Peyer's patch (tissue), 4 donors: ENCODE data around the gene OR6C75. TPM values are rescaled to one million over a fixed set of nuclear protein-coding genes. Genes with fewer than 3 reads are reported as not detected.

Experiments used
- DNase-seq, 3 donors: peaks; one replicate each; pipeline ENCODE4 v3.0.0-alpha.2; 2017 to 2019
- H3K27ac ChIP-seq, 4 donors: fragments of 200-600 bp; sonication (generic); one replicate each; pipeline ENCODE4 v1.5.1; 2016 to 2019
- H3K27me3 ChIP-seq, 2 donors: fragments of 200-600 bp; sonication (generic); one replicate each; pipeline ENCODE4 v1.5.1; 2019
- H3K36me3 ChIP-seq, 3 donors: fragments of 200-600 bp; sonication (generic); one replicate each; pipeline ENCODE4 v1.5.1; 2016 to 2019
- H3K4me1 ChIP-seq, 4 donors: fragments of 200-600 bp; sonication (generic); one replicate each; pipeline ENCODE4 v1.5.1; 2016 to 2019
- H3K4me3 ChIP-seq, 4 donors: fragments of 200-600 bp; sonication (generic); 1 replicate in 3 of 4; 2 replicates in 1 of 4; pipeline ENCODE4 v1.5.1; 2016 to 2019; ENCODE audit warnings: mild to moderate bottlenecking in 1 of 4
- H3K9me3 ChIP-seq, 4 donors: fragments of 200-600 bp; sonication (generic); one replicate each; pipeline ENCODE4 v1.5.1; 2016 to 2019; ENCODE audit warnings: mild to moderate bottlenecking in 1 of 4
- CTCF ChIP-seq, 6 experiments: fragments of 450-650 bp in 4 of 6; fragments of 200-600 bp in 2 of 6; sonication (generic) in 1 of 6; IDR thresholded peaks; one replicate each; pipeline ENCODE4 v1.5.1; 2017 to 2019; ENCODE audit warnings: antibody characterized with exemption in 6 of 6, mild to moderate bottlenecking in 3 of 6, moderate library complexity in 1 of 6
- POLR2A ChIP-seq, 2 donors: fragments of 450-650 bp; IDR thresholded peaks; one replicate each; pipeline ENCODE4 v1.5.1; 2017; ENCODE audit warnings: antibody characterized with exemption in 2 of 2, mild to moderate bottlenecking in 2 of 2, moderate library complexity in 2 of 2
- total RNA-seq, 4 donors: library from RNA; depleted of rRNA; stranded (reverse); fragments of >200 nt; gene quantifications; one replicate each; pipeline ENCODE4 v1.1.0, GENCODE V29; 2016

The OR6C75 gene
- total RNA-seq, 4 donors from 2014 or later: not detected

GRCh38 chr12:55365086-55365485 is 2.3 kb downstream of the OR6C75 start:
- Histone ChIP-seq H3K27ac (no peak overlapping the region), H3K4me3 (no peak overlapping the region)
- no peak for DNase-seq

DNA sequence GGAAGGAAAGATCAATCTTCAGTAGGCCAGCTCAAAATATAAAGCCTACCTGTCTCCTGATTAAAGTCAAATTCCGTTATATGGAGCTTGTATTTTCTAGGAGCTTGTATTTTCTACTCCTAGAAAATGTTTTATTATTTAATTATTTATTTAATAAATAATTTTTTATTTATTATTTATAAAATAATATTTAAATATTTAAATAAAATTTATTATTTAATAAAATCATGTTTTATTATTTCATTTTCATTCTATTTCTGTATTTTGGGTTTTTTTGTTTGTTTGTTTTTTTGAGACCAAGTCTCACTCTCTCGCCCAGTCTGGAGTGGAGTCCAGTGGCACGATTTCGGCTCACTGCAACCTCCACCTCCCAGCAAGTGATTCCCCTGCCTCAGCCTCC is 9.7 kb downstream of the OR6C75 start:
- no peak for DNase-seq
- Histone ChIP-seq H3K4me3 (no peak overlapping the region), H3K9me3 (no peaks in the 10 kb centered on the region), H3K27ac (no peak overlapping the region), H3K36me3 (no peaks in the 10 kb centered on the region), H3K27me3 (no peaks in the 10 kb centered on the region), H3K4me1 (no peaks in the 10 kb centered on the region)
- TF ChIP-seq CTCF (IDR thresholded peaks at IDR 0.05): no peak
- TF ChIP-seq POLR2A (IDR thresholded peaks at IDR 0.05): no peak

More at GRCh38 chr12:55365086-55365485, 2.3 kb downstream of the OR6C75 start:
- H3K27me3 ChIP-seq: no peaks in the 10 kb centered on the region
- TF ChIP-seq POLR2A (IDR thresholded peaks at IDR 0.05): no peak
- TF ChIP-seq CTCF (IDR thresholded peaks at IDR 0.05): no peak
- H3K4me1 ChIP-seq: no peaks in the 10 kb centered on the region
- no peaks in the 10 kb centered on the region for H3K36me3 ChIP-seq
- no peaks in the 10 kb centered on the region for H3K9me3 ChIP-seq

- H3K36me3 ChIP-seq: no peaks in the 10 kb centered on the region
- no peak overlapping the region for H3K4me3 ChIP-seq
- TF ChIP-seq POLR2A (IDR thresholded peaks at IDR 0.05): no peak
- TF ChIP-seq CTCF (IDR thresholded peaks at IDR 0.05): no peak
- no peaks in the 10 kb centered on the region for H3K4me1 ChIP-seq
- H3K27ac ChIP-seq: no peak overlapping the region
- H3K27me3 ChIP-seq: no peaks in the 10 kb centered on the region
- no peak for DNase-seq
- no peaks in the 10 kb centered on the region for H3K9me3 ChIP-seq
Observed at GRCh38 chr12:55385891-55386290, 23.1 kb downstream of the OR6C75 start.

DNA sequence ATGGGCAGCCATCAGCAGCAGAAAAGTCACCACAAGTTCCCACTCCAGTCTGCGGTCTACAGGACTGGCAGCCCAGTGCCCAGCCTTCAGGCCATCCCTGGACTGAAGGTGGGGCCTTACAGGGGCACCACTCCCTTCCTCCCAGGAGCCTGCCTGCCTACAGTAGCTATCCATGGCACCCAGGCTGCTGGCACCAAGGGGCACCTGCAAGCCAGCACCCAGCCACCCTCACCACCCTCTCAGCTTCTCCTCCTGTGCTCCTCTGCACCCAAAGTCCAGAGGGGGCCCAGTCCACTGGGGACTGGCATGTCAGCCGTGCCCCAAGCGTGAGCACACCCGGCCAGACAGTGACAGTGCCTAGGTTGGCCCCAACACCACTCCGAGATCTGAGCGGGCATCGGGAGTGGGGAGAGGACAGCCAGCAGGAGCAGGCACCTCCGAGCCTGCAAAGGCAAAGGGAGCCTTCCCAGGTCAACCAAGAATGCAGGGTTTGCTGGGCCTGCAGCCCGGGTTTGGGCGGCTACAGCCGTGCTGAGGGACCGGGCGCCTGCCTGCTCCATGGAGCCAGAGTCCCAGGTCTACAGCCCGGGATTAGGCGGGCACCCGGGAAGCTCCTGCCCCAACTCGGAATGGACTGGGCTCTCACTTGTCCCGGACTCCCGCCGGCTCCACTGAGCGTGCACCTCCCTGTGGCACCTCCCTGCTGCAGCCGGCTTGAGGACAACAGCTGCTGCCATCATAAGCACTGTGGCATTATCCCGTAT is 29.4 kb downstream of the OR6C75 start:
- no peak overlapping the region for H3K4me3 ChIP-seq
- no peaks in the 10 kb centered on the region for H3K4me1 ChIP-seq
- no peaks in the 10 kb centered on the region for H3K36me3 ChIP-seq
- no peak overlapping the region for H3K27ac ChIP-seq
- TF ChIP-seq POLR2A (IDR thresholded peaks at IDR 0.05) (no peak), CTCF (IDR thresholded peaks at IDR 0.05) (no peak)
- no peak for DNase-seq
- no peaks in the 10 kb centered on the region for H3K9me3 ChIP-seq
- no peaks in the 10 kb centered on the region for H3K27me3 ChIP-seq

DNA sequence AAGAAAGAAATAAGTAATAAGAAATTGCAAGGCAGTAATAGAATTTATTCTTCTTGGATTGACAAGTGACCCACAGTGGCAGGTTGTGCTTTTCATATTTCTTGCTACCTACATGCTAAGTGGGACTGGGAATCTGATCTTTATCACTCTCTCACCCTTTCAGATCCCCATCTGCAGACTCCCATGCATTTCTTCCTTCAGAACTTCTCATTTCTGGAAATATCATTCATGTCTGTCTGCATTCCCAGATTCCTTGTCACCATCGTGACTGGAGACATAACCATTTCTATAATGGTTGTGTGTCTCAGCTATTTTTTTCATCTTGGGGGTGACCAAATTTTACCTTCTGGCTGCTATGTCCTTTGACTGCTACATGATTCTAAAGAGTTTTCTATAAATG is 33.6 kb downstream of the OR6C75 start:
- H3K9me3 ChIP-seq: no peaks in the 10 kb centered on the region
- DNase-seq: no peak
- no peak overlapping the region for H3K4me3 ChIP-seq
- TF ChIP-seq POLR2A (IDR thresholded peaks at IDR 0.05): no peak
- TF ChIP-seq CTCF (IDR thresholded peaks at IDR 0.05): no peak
- no peak overlapping the region for H3K27ac ChIP-seq
- no peaks in the 10 kb centered on the region for H3K36me3 ChIP-seq
- H3K27me3 ChIP-seq: no peaks in the 10 kb centered on the region
- no peaks in the 10 kb centered on the region for H3K4me1 ChIP-seq
